ENCODE data around the gene RAD18.

DNA sequence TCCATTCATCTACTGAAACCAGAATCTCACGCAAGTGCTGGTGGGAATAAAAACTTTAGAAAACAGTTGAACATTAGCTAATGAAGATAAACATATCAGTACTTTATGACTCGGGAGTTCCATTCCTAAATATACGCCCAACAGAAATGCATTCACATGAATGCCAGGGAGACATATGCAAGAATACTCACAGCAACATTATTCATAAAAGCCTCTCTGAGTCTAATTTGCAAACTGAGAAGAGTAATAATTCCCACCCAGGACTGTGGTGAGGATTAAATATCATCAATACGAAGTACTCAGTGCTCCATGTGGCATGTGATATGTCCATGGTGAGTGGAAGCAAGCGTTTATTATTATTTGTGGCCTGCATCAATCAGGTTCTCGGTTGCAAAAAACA, 128.3 kb downstream of the RAD18 start:
- no peak for TF ChIP-seq EZH2 (IDR thresholded peaks at IDR 0.05; ENCODE audit: insufficient read depth, poor library complexity, severe bottlenecking)
- TF ChIP-seq EZH2phosphoT487 (IDR thresholded peaks at IDR 0.05; ENCODE audit: insufficient read depth, low read depth) = no peak
